Mammary microvascular endothelial cell (primary cell): ENCODE data around the gene PIK3R5. TPM values are rescaled to one million over a fixed set of nuclear protein-coding genes. Genes with fewer than 3 reads are reported as not detected.

Source experiments
- total RNA-seq: library from RNA; depleted of rRNA; stranded (reverse); fragments of >200 nt; gene quantifications from 2 replicates; pipeline ENCODE4 v1.2.3, GENCODE V29; 2015

PIK3R5 gene, protein sequence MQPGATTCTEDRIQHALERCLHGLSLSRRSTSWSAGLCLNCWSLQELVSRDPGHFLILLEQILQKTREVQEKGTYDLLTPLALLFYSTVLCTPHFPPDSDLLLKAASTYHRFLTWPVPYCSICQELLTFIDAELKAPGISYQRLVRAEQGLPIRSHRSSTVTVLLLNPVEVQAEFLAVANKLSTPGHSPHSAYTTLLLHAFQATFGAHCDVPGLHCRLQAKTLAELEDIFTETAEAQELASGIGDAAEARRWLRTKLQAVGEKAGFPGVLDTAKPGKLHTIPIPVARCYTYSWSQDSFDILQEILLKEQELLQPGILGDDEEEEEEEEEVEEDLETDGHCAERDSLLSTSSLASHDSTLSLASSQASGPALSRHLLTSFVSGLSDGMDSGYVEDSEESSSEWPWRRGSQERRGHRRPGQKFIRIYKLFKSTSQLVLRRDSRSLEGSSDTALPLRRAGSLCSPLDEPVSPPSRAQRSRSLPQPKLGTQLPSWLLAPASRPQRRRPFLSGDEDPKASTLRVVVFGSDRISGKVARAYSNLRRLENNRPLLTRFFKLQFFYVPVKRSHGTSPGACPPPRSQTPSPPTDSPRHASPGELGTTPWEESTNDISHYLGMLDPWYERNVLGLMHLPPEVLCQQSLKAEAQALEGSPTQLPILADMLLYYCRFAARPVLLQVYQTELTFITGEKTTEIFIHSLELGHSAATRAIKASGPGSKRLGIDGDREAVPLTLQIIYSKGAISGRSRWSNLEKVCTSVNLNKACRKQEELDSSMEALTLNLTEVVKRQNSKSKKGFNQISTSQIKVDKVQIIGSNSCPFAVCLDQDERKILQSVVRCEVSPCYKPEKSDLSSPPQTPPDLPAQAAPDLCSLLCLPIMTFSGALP
- total RNA-seq, result not detected in 2 replicates

DNA sequence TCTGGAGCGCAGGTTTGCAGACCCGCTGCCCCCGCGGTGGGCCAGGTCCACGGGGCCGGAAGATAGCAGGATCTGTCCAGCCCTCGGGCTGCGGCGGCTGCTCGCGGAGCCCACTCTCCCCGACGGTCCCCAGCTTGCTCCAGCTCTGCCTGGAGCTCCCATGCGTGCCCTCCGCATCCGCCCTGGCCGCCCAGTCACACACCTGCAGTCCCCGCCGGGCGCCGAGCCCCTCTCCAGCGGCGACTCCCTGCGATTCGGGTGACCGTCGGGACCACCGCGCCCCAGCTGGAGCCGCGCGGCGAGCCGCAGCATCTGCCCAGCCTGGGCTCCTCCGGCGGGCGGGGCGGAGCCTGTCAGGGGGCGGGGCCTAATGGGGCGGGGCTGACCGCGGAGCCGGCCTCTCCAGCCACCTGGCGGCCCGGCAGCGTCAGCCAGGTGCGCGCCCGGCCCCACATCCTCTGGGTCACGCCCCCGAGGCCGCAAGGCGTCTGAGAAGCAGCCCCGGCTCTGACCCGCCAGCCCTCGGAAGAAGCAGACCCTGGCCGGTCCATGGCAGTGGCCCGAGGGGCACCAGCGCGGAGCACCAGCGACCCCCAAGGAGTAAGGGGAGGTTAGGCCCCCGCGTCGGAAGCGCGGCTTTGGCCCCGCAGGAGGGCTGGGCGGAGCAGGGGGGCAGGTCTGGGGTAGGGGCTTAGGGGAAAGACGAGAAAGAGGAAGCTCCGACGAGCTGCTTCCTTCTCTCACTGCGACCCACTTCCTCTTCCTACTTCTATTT is at the start of gene PIK3R5:
PIK3R5 (minus strand) TSS at position 314 of the 775 bp plus-strand sequence. CDS start 54,213 bp downstream, outside the sequence.

DNA sequence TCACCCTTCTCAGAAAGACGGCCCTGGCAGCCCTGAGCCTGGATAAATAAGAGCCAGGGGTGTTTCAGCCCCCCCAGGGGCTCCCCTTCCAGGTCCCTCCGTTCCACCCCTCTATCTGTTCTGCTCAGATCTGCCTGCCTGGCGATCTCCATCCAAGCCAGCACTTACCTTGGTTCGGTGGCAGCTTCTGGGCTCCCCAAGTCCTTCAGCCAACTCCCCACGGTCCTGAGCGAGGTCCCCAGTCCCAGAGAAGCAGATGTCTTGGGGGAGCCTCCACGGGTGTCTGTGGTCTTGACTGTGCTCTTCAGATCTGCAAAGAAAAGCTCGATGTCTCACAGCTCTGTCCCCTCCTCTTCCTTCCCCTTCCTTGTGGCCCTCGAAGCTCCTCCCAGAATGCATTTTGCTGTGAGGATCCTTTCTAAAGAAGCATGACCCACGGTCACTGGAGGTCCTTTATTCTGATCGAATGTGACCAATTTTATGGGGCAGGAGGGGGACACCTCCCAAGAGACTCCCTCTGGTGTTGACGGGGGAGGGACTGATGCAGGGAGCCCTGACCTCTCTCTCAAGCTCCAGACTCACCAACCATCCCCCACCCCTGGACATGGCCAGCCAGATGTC is 98.0 kb downstream of the PIK3R5 start, which contains the start of gene PIK3R6:
PIK3R6 (minus strand) TSS at position 314 of the 621 bp plus-strand sequence. CDS start 17,880 bp downstream, outside the sequence.

Other genes starting within 250 kb of the PIK3R5 start
- not detected in 2 replicates for gene CCDC42, start 220.9 kb downstream of the PIK3R5 start, total RNA-seq
- not detected in 2 replicates for gene SPDYE4, start 207.2 kb downstream of the PIK3R5 start, total RNA-seq
- gene MFSD6L, start 166.3 kb downstream of the PIK3R5 start, total RNA-seq, result not detected in 2 replicates
- not detected in 2 replicates for gene PIK3R6, start 98.0 kb downstream of the PIK3R5 start, total RNA-seq
- gene NTN1, start 55.8 kb upstream of the PIK3R5 start, total RNA-seq, result 0.13 and 0.15 TPM in 2 replicates